D721Med (cell line): ENCODE results near the gene SCIN.
"Not testable (repeated sequence)": the region's sequence is repeated elsewhere in the genome, so short reads cannot be mapped to it uniquely, and the experiment has no call there.

Experiments used
- DNase-seq: peaks from one replicate; pipeline ENCODE4 v3.0.0; 2011; ENCODE audit warnings: low spot score; ENCODE audit not compliant: insufficient read length
- FAIRE-seq: peaks from 2 replicates; lab custom pipeline; 2011; peaks lifted over from hg19 to GRCh38; lab: Jason Lieb, UNC
- TF ChIP-seq, protein P1 (sequence below): IDR thresholded peaks from 2 replicates; pipeline ENCODE4 v1.5.1; 2012; ENCODE audit warnings: mild to moderate bottlenecking, control low read depth; ENCODE audit not compliant: insufficient read depth; ENCODE audit errors: missing control alignments

Gene SCIN

DNA sequence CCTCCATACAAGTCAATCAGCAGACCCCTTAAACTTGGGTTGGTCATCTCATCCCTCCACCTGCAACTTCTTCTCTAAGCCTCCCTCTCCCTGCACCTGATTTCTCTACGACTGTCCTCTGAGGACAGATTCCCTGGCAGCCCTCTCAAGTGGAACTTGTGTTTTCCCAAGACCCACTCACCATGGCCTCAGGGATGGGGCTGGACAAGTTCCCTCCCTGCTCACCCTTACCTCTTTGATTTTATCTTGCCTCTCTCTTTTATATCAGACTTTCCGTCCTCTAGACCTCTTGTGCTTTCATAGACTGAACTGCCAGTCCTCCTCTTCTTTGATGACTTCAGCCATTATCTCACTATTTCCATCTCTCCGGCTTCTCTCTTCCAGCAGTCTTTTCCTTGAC is 70.7 kb downstream of the SCIN start:
- TF ChIP-seq, protein P1, sequence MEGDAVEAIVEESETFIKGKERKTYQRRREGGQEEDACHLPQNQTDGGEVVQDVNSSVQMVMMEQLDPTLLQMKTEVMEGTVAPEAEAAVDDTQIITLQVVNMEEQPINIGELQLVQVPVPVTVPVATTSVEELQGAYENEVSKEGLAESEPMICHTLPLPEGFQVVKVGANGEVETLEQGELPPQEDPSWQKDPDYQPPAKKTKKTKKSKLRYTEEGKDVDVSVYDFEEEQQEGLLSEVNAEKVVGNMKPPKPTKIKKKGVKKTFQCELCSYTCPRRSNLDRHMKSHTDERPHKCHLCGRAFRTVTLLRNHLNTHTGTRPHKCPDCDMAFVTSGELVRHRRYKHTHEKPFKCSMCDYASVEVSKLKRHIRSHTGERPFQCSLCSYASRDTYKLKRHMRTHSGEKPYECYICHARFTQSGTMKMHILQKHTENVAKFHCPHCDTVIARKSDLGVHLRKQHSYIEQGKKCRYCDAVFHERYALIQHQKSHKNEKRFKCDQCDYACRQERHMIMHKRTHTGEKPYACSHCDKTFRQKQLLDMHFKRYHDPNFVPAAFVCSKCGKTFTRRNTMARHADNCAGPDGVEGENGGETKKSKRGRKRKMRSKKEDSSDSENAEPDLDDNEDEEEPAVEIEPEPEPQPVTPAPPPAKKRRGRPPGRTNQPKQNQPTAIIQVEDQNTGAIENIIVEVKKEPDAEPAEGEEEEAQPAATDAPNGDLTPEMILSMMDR, result no peak
- FAIRE-seq (no peak), DNase-seq (no peak)

DNA sequence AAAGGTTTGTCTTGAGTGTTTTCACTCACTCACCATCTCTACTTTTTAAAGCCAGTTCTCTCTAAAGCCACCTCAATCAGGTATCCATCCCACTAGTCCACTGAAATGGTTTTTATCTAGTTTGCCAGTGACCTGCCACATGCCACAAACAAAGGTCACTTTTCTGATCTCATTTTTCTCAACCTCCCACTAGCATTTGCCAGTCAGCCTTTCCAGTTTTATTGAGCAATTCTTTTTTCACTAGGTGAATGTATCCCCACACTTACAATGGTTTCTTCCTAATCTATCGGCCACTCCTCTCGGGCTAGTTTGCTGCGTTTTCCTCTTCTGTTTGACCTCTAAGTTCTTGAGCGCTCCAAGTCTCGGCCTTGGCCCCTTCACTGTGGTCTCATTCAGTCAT is 72.0 kb downstream of the SCIN start:
- no peak for FAIRE-seq
- no peak for DNase-seq
- TF ChIP-seq, protein P1, result no peak

GRCh38 chr7:12643001-12643643 is 72.6 kb downstream of the SCIN start:
- DNase-seq (no peak), FAIRE-seq (no peak)
- TF ChIP-seq, protein P1, result no peak

- TF ChIP-seq, protein P1, result no peak
- DNase-seq, result no peak
- no peak for FAIRE-seq
Measured at GRCh38 chr7:12643644-12644043, 73.1 kb downstream of the SCIN start.

DNA sequence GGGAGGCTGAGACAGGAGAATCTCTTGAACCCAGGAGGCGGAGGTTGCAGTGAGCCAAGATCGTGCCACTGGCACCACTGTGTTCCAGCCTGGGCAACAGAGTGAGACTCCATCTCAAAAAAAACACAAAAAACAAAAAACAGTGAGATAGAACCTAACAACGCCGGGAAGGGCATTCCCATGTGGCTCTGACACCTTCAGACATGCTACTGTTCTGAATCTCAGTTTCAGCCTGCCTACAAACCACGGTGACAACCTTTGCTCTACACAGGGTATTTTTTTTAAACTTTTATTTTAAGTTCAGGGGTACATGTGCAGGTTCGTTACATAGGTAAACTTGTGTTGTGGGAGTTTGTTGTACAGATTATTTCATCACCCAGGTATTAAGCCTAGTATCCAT is 74.7 kb downstream of the SCIN start:
- not testable (repeated sequence) for FAIRE-seq, DNase-seq

DNA sequence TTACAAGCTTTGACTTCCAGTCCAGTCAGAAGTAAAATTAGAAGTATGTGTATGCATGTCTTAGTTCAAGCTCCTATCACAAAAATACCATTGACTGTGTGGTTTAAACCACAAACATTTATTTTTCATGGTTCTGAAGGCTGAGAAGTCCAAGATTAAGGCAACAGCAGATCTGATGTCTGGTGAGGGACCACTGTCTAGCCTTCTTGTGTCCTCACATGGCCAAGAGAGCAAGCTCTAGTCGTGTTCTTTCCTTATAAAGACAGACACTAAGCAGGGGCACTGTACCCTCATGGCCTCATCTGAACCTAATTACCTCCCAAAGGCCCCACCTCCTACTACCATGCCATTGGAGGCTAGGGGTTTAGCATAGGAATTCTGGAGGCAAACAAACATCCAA is 75.6 kb downstream of the SCIN start:
- TF ChIP-seq, protein P1, result no peak

DNA sequence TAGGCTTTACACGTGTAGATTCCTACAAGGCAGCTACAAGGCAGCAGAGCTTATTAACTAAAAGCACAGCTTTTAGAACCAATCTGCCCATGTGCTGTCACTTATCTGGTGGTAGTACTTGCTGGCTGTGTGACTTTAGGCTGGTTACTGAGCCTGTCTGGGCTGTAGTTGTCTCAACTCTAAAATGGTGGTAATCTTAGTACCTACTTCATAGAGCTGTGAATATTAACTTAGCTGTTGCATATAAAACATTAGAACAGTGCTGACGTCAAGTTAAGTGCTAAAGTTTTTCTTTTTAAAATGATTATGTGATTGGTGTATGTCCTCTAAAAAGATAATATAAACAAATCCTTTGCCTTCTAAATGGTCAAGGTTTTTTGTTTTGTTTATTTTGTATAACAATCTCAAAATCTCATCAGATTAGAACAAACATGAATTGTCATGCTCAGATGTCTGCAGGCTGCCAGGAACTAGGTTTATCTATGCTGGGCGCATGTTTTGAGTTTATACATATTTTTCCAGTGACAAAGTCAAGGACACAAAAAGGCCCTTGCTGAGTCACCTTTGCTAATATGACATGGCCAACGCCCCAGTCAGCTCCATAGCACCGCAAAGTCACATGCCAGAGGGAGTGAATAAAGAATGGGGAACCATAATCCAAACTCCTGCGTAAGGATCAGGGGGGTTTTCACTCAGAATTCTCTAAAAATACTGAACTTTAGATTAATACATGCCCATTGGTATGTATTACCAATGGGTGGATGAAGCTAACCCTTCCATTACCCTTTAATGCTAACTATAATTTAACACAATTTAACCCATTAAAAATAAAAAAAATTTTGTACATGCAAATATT is 77.1 kb downstream of the SCIN start:
- TF ChIP-seq, protein P1, result no peak
- no peak for FAIRE-seq
- no peak for DNase-seq

More for the DNA sequence above, 75.6 kb downstream of the SCIN start:
- DNase-seq (no peak), FAIRE-seq (no peak)
